Small intestine (tissue), 7 donors: Measurements from ENCODE around the gene TTC33. TPM values are rescaled to one million over a fixed set of nuclear protein-coding genes. Genes with fewer than 3 reads are reported as not detected.

Source experiments
- DNase-seq, 2 donors: peaks; one replicate each; pipeline versions ENCODE4 v3.0.0 to v3.0.0-alpha.2; 2013
- FAIRE-seq: peaks from 2 replicates; lab custom pipeline; 2012; peaks lifted over from hg19 to GRCh38; lab: Jason Lieb, UNC
- H3K27ac ChIP-seq, 3 donors: one replicate each; pipeline ENCODE4 v1.5.1; 2013; ENCODE audit warnings: low read length in 2 of 3, mild to moderate bottlenecking in 2 of 3, control low read depth in 1 of 3, inconsistent platforms in 1 of 3, low read depth in 1 of 3, moderate library complexity in 1 of 3
- H3K27me3 ChIP-seq, 3 donors: one replicate each; pipeline ENCODE4 v1.6.1; 2013; ENCODE audit warnings: low read length in 3 of 3, inconsistent platforms in 1 of 3; ENCODE audit not compliant: control insufficient read depth in 3 of 3, insufficient read depth in 3 of 3
- H3K36me3 ChIP-seq, 3 donors: one replicate each; pipeline ENCODE4 v1.6.1; 2013; ENCODE audit warnings: low read length in 3 of 3, inconsistent platforms in 1 of 3, low read depth in 1 of 3, mild to moderate bottlenecking in 1 of 3, moderate library complexity in 1 of 3; ENCODE audit not compliant: control insufficient read depth in 3 of 3, insufficient read depth in 2 of 3
- H3K4me1 ChIP-seq, 3 donors: one replicate each; pipeline ENCODE4 v1.6.1; 2013; ENCODE audit warnings: low read length in 2 of 3, inconsistent platforms in 1 of 3, low read depth in 1 of 3, mild to moderate bottlenecking in 1 of 3, moderate library complexity in 1 of 3; ENCODE audit not compliant: control insufficient read depth in 3 of 3, insufficient read depth in 2 of 3
- H3K4me3 ChIP-seq, 3 donors: one replicate each; pipeline ENCODE4 v1.5.1; 2013; ENCODE audit warnings: low read length in 3 of 3, control low read depth in 1 of 3, inconsistent platforms in 1 of 3, low read depth in 1 of 3, mild to moderate bottlenecking in 1 of 3, moderate library complexity in 1 of 3
- H3K9me3 ChIP-seq, 2 donors: one replicate each; pipeline ENCODE4 v1.6.1; 2013; ENCODE audit warnings: low read depth in 1 of 2, low read length in 1 of 2; ENCODE audit not compliant: control insufficient read depth in 2 of 2, insufficient read depth in 1 of 2
- WGBS, 3 donors: extraction: QIAGEN DNeasy Blood & Tissue Kit; methylation state at CpG; one replicate each; pipeline ENCODE4 v1.1.7; 2013; 5-methylcytosine and 5-hydroxymethylcytosine counted together
- polyA plus RNA-seq, 4 donors: library from polyadenylated mRNA; stranded (reverse) in 3 of 4; unstranded in 1 of 4; fragments of 200-250 nt in 3 of 4; fragments of 120-200 nt in 1 of 4; gene quantifications; one replicate each; pipeline versions ENCODE4 v1.2.1 to v1.2.3, GENCODE V29; 2013
- donor health status: healthy with polysubstance abuse.
- donor health status: control.
- donor health status: control.
- donor health status: Bipolar disorder and iron deficiency.
- donor health status: healthy.

Gene TTC33
- polyA plus RNA-seq, 4 donors: 8.0 to 18.1 (median 8.9) TPM

- DNase-seq (peak in 1 of 2 donors; percentile 43), FAIRE-seq (no peak)
- Histone ChIP-seq H3K27me3 (no peaks in the 10 kb centered on the region), H3K4me1 (peaks cover 0 to 11% (median 0%) of the 10 kb centered on the region in 3 donors), H3K36me3 (peaks cover 0 to 15% (median 15%) of the 10 kb centered on the region in 3 donors), H3K4me3 (no peak overlapping the region), H3K9me3 (no peaks in the 10 kb centered on the region), H3K27ac (peak overlapping the region in 2 of 3 donors; percentile 41 to 55)
- 36 to 77% (median 62%) methylated on average over 1 of the region's 1 CpG for WGBS, 3 donors
Observed at GRCh38 chr5:40776658-40776977, 20.9 kb upstream of the TTC33 start.

GRCh38 chr5:40775846-40776657, 20.3 kb upstream of the TTC33 start:
- WGBS, 3 donors: 32 to 55% (median 50%) methylated on average over 6 of the region's 6 CpGs
- FAIRE-seq (no peak), DNase-seq (peak in 1 of 2 donors; percentile 21)
- Histone ChIP-seq H3K36me3 (peaks cover 0 to 18% (median 15%) of the 10 kb centered on the region in 3 donors), H3K27me3 (no peaks in the 10 kb centered on the region), H3K4me3 (peak overlapping the region in 1 of 3 donors; percentile 4), H3K9me3 (no peaks in the 10 kb centered on the region), H3K27ac (peak overlapping the region; percentile 52 to 76 (median 55)), H3K4me1 (peaks cover 0 to 11% (median 0%) of the 10 kb centered on the region in 3 donors)

GRCh38 chr5:40775085-40775845, 19.5 kb upstream of the TTC33 start:
- 51 to 73% (median 61%) methylated on average over 4 of the region's 4 CpGs for WGBS, 3 donors
- FAIRE-seq: no peak
- peaks cover 0 to 19% (median 15%) of the 10 kb centered on the region in 3 donors for H3K36me3 ChIP-seq
- H3K4me3 ChIP-seq: no peak overlapping the region
- DNase-seq: peak in 1 of 2 donors; percentile 31
- H3K4me1 ChIP-seq: peaks cover 0 to 11% (median 0%) of the 10 kb centered on the region in 3 donors
- peak overlapping the region; percentile 52 to 76 (median 55) for H3K27ac ChIP-seq
- no peaks in the 10 kb centered on the region for H3K27me3 ChIP-seq
- H3K9me3 ChIP-seq: no peaks in the 10 kb centered on the region

- FAIRE-seq: no peak
- 38 to 71% (median 68%) methylated on average over 1 of the region's 1 CpG for WGBS, 3 donors
- H3K36me3 ChIP-seq: peaks cover 0 to 23% (median 18%) of the 10 kb centered on the region in 3 donors
Observed at GRCh38 chr5:40774623-40775022, 18.9 kb upstream of the TTC33 start.

GRCh38 chr5:40770764-40771163, 15.0 kb upstream of the TTC33 start:
- no peak overlapping the region for H3K4me3 ChIP-seq
- no peak for FAIRE-seq
- H3K4me1 ChIP-seq: peaks cover 0 to 2% (median 0%) of the 10 kb centered on the region in 3 donors
- H3K27ac ChIP-seq: no peak overlapping the region
- H3K9me3 ChIP-seq: no peaks in the 10 kb centered on the region
- 97 to 99% (median 98%) methylated on average over 5 of the region's 5 CpGs for WGBS, 3 donors
- H3K36me3 ChIP-seq: peaks cover 5 to 20% (median 13%) of the 10 kb centered on the region in 3 donors
- DNase-seq: no peak
- no peaks in the 10 kb centered on the region for H3K27me3 ChIP-seq

More at GRCh38 chr5:40774623-40775022, 18.9 kb upstream of the TTC33 start:
- H3K27ac ChIP-seq: no peak overlapping the region
- DNase-seq: no peak
- no peaks in the 10 kb centered on the region for H3K27me3 ChIP-seq
- peaks cover 0 to 11% (median 0%) of the 10 kb centered on the region in 3 donors for H3K4me1 ChIP-seq
- no peaks in the 10 kb centered on the region for H3K9me3 ChIP-seq
- no peak overlapping the region for H3K4me3 ChIP-seq

- Histone ChIP-seq H3K36me3 (peaks cover 10 to 17% (median 15%) of the 10 kb centered on the region in 3 donors), H3K27ac (no peak overlapping the region), H3K27me3 (no peaks in the 10 kb centered on the region), H3K9me3 (no peaks in the 10 kb centered on the region), H3K4me3 (no peak overlapping the region), H3K4me1 (no peaks in the 10 kb centered on the region)
- WGBS, 3 donors: 82 to 93% (median 88%) methylated on average over 2 of the region's 2 CpGs
- FAIRE-seq (no peak), DNase-seq (no peak)
Observed at GRCh38 chr5:40762705-40763104, 6.9 kb upstream of the TTC33 start.

GRCh38 chr5:40757400-40757799, 1.6 kb upstream of the TTC33 start:
- Histone ChIP-seq H3K4me1 (peaks cover 0 to 10% (median 0%) of the 10 kb centered on the region in 3 donors), H3K27me3 (no peaks in the 10 kb centered on the region), H3K36me3 (peaks cover 0 to 10% (median 0%) of the 10 kb centered on the region in 3 donors), H3K27ac (no peak overlapping the region), H3K4me3 (no peak overlapping the region), H3K9me3 (no peaks in the 10 kb centered on the region)
- WGBS, 3 donors: 97 to 98% (median 97%) methylated on average over 2 of the region's 2 CpGs
- DNase-seq (no peak), FAIRE-seq (no peak)

GRCh38 chr5:40755093-40755406, 711 bp downstream of the TTC33 start:
- Histone ChIP-seq H3K4me1 (peaks cover 0 to 10% (median 0%) of the 10 kb centered on the region in 3 donors), H3K4me3 (peak overlapping the region; percentile 84 to 96 (median 91)), H3K36me3 (peaks cover 0 to 6% (median 0%) of the 10 kb centered on the region in 3 donors), H3K27ac (peak overlapping the region; percentile 91 to 94 (median 93)), H3K9me3 (peaks cover 0 to 2% of the 10 kb centered on the region in 2 donors), H3K27me3 (no peaks in the 10 kb centered on the region)
- no peak for FAIRE-seq
- peak; percentile 82 to 86 for DNase-seq
- WGBS, 3 donors: 0 to 1% (median 0%) methylated on average over 11 of the region's 11 CpGs
